K562 (cell line): ENCODE measurements around the gene SLC38A8. TPM values are rescaled to one million over a fixed set of nuclear protein-coding genes. Genes with fewer than 3 reads are reported as not detected.

Experiments
- ATAC-seq: fragments of 200-7000 bp; cut with Tn5 transposase; 3 replicates; pipeline ENCODE4 v1.9.1; 2020; ENCODE audit warnings: moderate library complexity
- BruUV-seq: library from RNA; stranded (reverse); fragments of 400-500 nt; replicated peaks from 2 replicates; lab custom pipeline; 2021; lab: Mats Ljungman, UMichigan
- CTCF ChIA-PET: fragments of 300-600 bp; formaldehyde crosslinking; extraction: SDS; loops from one replicate; lab custom pipeline; 2021; ENCODE audit warnings: low intra/inter-chr PET ratio; lab: Yijun Ruan, JAX
- POLR2A ChIA-PET: fragments of 300-600, 350-650 bp; sonication (Branson Sonifier 250); formaldehyde crosslinking; extraction: SDS; loops from one replicate; lab custom pipeline; 2021; ENCODE audit warnings: antibody characterized with exemption, inconsistent platforms; lab: Yijun Ruan, JAX
- DNase-seq, 4 experiments: peaks; one replicate each; pipeline versions ENCODE4 v3.0.0 to v3.0.0-alpha.2; 2011 to 2018; ENCODE audit warnings: low spot score in 3 of 4, mixed read lengths in 3 of 4; ENCODE audit errors: extremely low read depth in 1 of 4
- FAIRE-seq: peaks from 2 replicates; lab custom pipeline; 2011; peaks lifted over from hg19 to GRCh38; lab: Jason Lieb, UNC
- H2AFZ ChIP-seq: 2 replicates; pipeline ENCODE4 v1.6.0; 2011; ENCODE audit warnings: low read depth, low read length, control low read depth, inconsistent platforms
- H3K27ac ChIP-seq: fragments of 200-600 bp; 3 replicates; pipeline ENCODE4 v1.8.0; 2011; ENCODE audit warnings: low read depth, mild to moderate bottlenecking, control low read depth, inconsistent platforms, low read length, moderate library complexity, mixed read lengths; ENCODE audit errors: extremely low read depth
- H3K27me3 ChIP-seq, 2 experiments: fragments of 300-600 bp in 1 of 2; 2 replicates in 1 of 2; 3 replicates in 1 of 2; pipeline versions ENCODE4 v1.6.0 to v1.8.0; 2011; ENCODE audit warnings: inconsistent platforms in 2 of 2, low read length in 2 of 2, mild to moderate bottlenecking in 1 of 2, mixed read lengths in 1 of 2, moderate library complexity in 1 of 2; ENCODE audit not compliant: control insufficient read depth in 2 of 2, insufficient read depth in 2 of 2
- H3K36me3 ChIP-seq: fragments of 300-600 bp; 3 replicates; pipeline ENCODE4 v1.8.0; 2011; ENCODE audit warnings: mild to moderate bottlenecking, low read length, inconsistent platforms; ENCODE audit not compliant: control insufficient read depth, insufficient read depth
- H3K4me1 ChIP-seq, 2 experiments: fragments of 200-600 bp in 1 of 2; replicated peaks in 1 of 2; 2 replicates in 1 of 2; 3 replicates in 1 of 2; pipeline versions ENCODE4 v1.5.1 to v1.8.0; 2011; ENCODE audit warnings: inconsistent platforms in 2 of 2, low read length in 2 of 2, mild to moderate bottlenecking in 1 of 2, mixed read lengths in 1 of 2, moderate library complexity in 1 of 2; ENCODE audit not compliant: control insufficient read depth in 2 of 2, insufficient read depth in 2 of 2
- H3K4me2 ChIP-seq: 2 replicates; pipeline ENCODE4 v1.6.1; 2011; ENCODE audit warnings: low read length, control low read depth, inconsistent platforms, mixed read lengths; ENCODE audit not compliant: insufficient read depth
- H3K4me3 ChIP-seq: fragments of 200-600 bp; sonication (generic), shearing (Covaris generic); 2 replicates; pipeline ENCODE4 v1.5.1; 2016; ENCODE audit warnings: control low read depth, inconsistent platforms
- H3K79me2 ChIP-seq: fragments of 200-600 bp; 3 replicates; pipeline ENCODE4 v1.8.0; 2011; ENCODE audit warnings: low read length, inconsistent platforms; ENCODE audit not compliant: control insufficient read depth, insufficient read depth
- H3K9ac ChIP-seq, 2 experiments: 2 replicates each; pipeline versions ENCODE4 v1.6.0 to v1.6.1; 2011; ENCODE audit warnings: low read depth in 2 of 2, low read length in 2 of 2, control low read depth in 1 of 2, inconsistent platforms in 1 of 2, mild to moderate bottlenecking in 1 of 2, mixed read lengths in 1 of 2; ENCODE audit not compliant: insufficient read depth in 1 of 2
- H3K9me1 ChIP-seq: one replicate; pipeline ENCODE4 v1.6.0; 2011; ENCODE audit warnings: inconsistent platforms, mild to moderate bottlenecking, low read length, moderate library complexity; ENCODE audit not compliant: control insufficient read depth, insufficient read depth
- H3K9me3 ChIP-seq: replicated peaks from 2 replicates; pipeline ENCODE4 v1.5.1; 2011; ENCODE audit warnings: low read depth, low read length, inconsistent platforms; ENCODE audit not compliant: control insufficient read depth, insufficient read depth
- H4K20me1 ChIP-seq: replicated peaks from 2 replicates; pipeline ENCODE4 v1.6.1; 2011; ENCODE audit warnings: low read length, inconsistent platforms, mixed read lengths; ENCODE audit not compliant: control insufficient read depth, insufficient read depth
- BRCA1 ChIP-seq, 2 experiments: fragments of 450-650 bp in 1 of 2; sonication (generic) in 1 of 2; formaldehyde crosslinking in 1 of 2; IDR thresholded peaks; 2 replicates each; pipeline versions ENCODE4 v1.5.0 to v1.6.1; 2017 to 2020; ENCODE audit warnings: mild to moderate bottlenecking in 1 of 2, missing genetic modification reagents in 1 of 2
- FOSL1 ChIP-seq: fragments of 200-800 bp; sonication (Bioruptor generic); conservative IDR thresholded peaks from 2 replicates; pipeline ENCODE4 v1.6.1; 2016; ENCODE audit warnings: missing genetic modification characterization, missing compliant biosample characterization
- HMG20B ChIP-seq: fragments of 250-450 bp; sonication (Bioruptor Pico); IDR thresholded peaks from 2 replicates; pipeline ENCODE4 v1.5.0; 2021; ENCODE audit warnings: mild to moderate bottlenecking
- L3MBTL2 ChIP-seq: fragments of 450-650 bp; IDR thresholded peaks from 2 replicates; pipeline ENCODE4 v1.6.1; 2016; ENCODE audit warnings: mild to moderate bottlenecking, moderate library complexity
- PBX2 ChIP-seq, 2 experiments: IDR thresholded peaks in 1 of 2; conservative IDR thresholded peaks in 1 of 2; 2 replicates each; pipeline ENCODE4 v1.6.1; 2016; ENCODE audit warnings: low read depth in 2 of 2, mild to moderate bottlenecking in 1 of 2, missing compliant biosample characterization in 1 of 2, missing genetic modification characterization in 1 of 2, moderate library complexity in 1 of 2
- ZBTB33 ChIP-seq: sonication (generic); formaldehyde crosslinking; IDR thresholded peaks from 2 replicates; pipeline ENCODE4 v1.8.1; 2023; ENCODE audit warnings: mild to moderate bottlenecking, missing genetic modification reagents
- ZEB2 ChIP-seq: fragments of 450-650 bp; IDR thresholded peaks from 2 replicates; pipeline ENCODE4 v1.6.1; 2016
- ZNF24 ChIP-seq: fragments of 450-650 bp; IDR thresholded peaks from 2 replicates; pipeline ENCODE4 v1.6.1; 2016
- ZNF253 ChIP-seq: fragments of 250-450 bp; sonication (Bioruptor Pico); conservative IDR thresholded peaks from 2 replicates; pipeline ENCODE4 v1.6.1; 2021; ENCODE audit warnings: mild to moderate bottlenecking
- WGBS: fragments of 100-300 bp; shearing (Covaris generic); methylation state at CpG from one replicate; pipeline ENCODE4 v1.1.6; 2016; ENCODE audit warnings: low coverage, mixed read lengths; ENCODE audit not compliant: insufficient coverage; ENCODE audit errors: missing lambda C conversion rate; 5-methylcytosine and 5-hydroxymethylcytosine counted together
- in situ Hi-C: fragments of 300-500 bp; cut with MboI; formaldehyde crosslinking; loops from 4 replicates; pipeline ENCODE4 v1.15.0; 2018; ENCODE audit warnings: inconsistent platforms, mixed read lengths
- intact Hi-C: fragments of 100-400 bp; cut with micrococcal nuclease; formaldehyde crosslinking; loops from 2 replicates; pipeline ENCODE4 v1.14.2; 2022
- polyA plus RNA-seq, 8 experiments: library from polyadenylated mRNA; depleted of rRNA in 4 of 8; stranded (reverse) in 5 of 8; unstranded in 3 of 8; fragments of >200 nt; fragmentation: Nextera tagmentation in 2 of 8; fragmentation: Illumina TruSeq in 1 of 8; extraction: Ambion mirVana in 2 of 8; extraction: Trizol in 1 of 8; gene quantifications; 2 replicates each; pipeline versions ENCODE4 v1.2.1 to v1.2.3, GENCODE V29; 2011 to 2014; ENCODE audit warnings: inconsistent platforms in 1 of 8, missing spikeins in 1 of 8
- total RNA-seq, 7 experiments: library from RNA; depleted of rRNA in 6 of 7; stranded (reverse); fragments of >200 nt in 6 of 7; fragmentation: Illumina TruSeq in 2 of 7; extraction: Trizol in 2 of 7; gene quantifications; 2 replicates each; pipeline versions ENCODE4 v1.2.1 to v1.2.3, GENCODE V29; 2011 to 2021; ENCODE audit warnings: low replicate concordance in 1 of 7
- TF ChIP-seq, protein P1 (sequence below): sonication (generic); formaldehyde crosslinking; IDR thresholded peaks from 2 replicates; pipeline ENCODE4 v1.8.0; 2023; ENCODE audit warnings: missing genetic modification reagents, mild to moderate bottlenecking, borderline replicate concordance
- TF ChIP-seq, protein P2 (sequence below): sonication (generic); formaldehyde crosslinking; IDR thresholded peaks from 2 replicates; pipeline ENCODE4 v1.8.0; 2022; ENCODE audit warnings: mild to moderate bottlenecking, low read depth, missing genetic modification reagents

The SLC38A8 gene
- total and polyA plus RNA-seq, 9 of the 15 experiments (the other 6 are each of a cell fraction or from before 2014, with no cell fraction given) = 0.28 TPM; not detected in 8

DNA sequence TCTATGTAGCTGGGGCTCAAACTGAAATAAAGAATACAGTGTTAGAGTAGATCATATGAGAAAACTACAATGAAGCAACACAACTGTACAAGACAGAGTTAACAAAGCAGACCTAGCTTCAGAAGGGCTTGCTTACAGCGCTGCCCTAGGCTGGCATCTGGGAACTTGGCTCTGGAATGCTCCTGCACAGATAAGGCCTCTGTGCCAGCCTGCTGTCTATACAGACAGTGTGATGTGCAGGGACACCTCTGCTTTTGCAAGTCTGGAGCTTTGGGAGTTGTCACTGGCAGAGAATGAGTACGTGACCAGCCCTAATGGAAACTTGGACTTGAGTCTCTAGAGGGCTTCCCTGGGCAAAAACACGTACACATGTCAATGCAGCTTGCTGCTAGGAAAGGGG lies 32.1 kb upstream of the SLC38A8 start:
- DNase-seq = no peak
- no peak for FAIRE-seq
- 100% methylated on average over 3 of the region's 3 CpGs for WGBS
- no peaks in the 10 kb centered on the region for H3K27me3 ChIP-seq
- H2AFZ ChIP-seq = no peak overlapping the region
- intact Hi-C loops = no loop called here
- H3K9ac ChIP-seq = no peak overlapping the region
- no peaks in the 10 kb centered on the region for H3K79me2 ChIP-seq
- ChIA-PET POLR2A (interaction anchor here (0.9 kb wide), 1 partner anchor 128 kb away, joined by 3 read pairs; no protein-coding TSS in a partner anchor), CTCF (no interaction called here)
- no peaks in the 10 kb centered on the region for H3K9me1 ChIP-seq
- H3K4me3 ChIP-seq = no peak overlapping the region
- peaks cover 82% of the 10 kb centered on the region for H3K36me3 ChIP-seq
- in situ Hi-C loops = no loop called here
- no peaks in the 10 kb centered on the region for H3K4me1 ChIP-seq
- ATAC-seq = no peak
- no peak overlapping the region for H3K27ac ChIP-seq
- no TSS peak for BruUV-seq
- no peak overlapping the region for H3K4me2 ChIP-seq
- no peaks in the 10 kb centered on the region for H3K9me3 ChIP-seq
- no peaks in the 10 kb centered on the region for H4K20me1 ChIP-seq
- no peak for TF ChIP-seq PBX2 (CRISPR knock-in tag; IDR thresholded peaks at IDR 0.05; ENCODE audit: low read depth)
- TF ChIP-seq PBX2 (tag; conservative IDR thresholded peaks at IDR 0.05; ENCODE audit: low read depth) = no peak
- no peak for TF ChIP-seq FOSL1
- no peak for TF ChIP-seq HMG20B (CRISPR knock-in tag)
- TF ChIP-seq BRCA1 (IDR thresholded peaks at IDR 0.05) = no peak
- TF ChIP-seq BRCA1 (CRISPR knock-in tag; IDR thresholded peaks at IDR 0.05) = no peak
- no peak for TF ChIP-seq ZNF253 (CRISPR knock-in tag)
- TF ChIP-seq, protein P1, sequence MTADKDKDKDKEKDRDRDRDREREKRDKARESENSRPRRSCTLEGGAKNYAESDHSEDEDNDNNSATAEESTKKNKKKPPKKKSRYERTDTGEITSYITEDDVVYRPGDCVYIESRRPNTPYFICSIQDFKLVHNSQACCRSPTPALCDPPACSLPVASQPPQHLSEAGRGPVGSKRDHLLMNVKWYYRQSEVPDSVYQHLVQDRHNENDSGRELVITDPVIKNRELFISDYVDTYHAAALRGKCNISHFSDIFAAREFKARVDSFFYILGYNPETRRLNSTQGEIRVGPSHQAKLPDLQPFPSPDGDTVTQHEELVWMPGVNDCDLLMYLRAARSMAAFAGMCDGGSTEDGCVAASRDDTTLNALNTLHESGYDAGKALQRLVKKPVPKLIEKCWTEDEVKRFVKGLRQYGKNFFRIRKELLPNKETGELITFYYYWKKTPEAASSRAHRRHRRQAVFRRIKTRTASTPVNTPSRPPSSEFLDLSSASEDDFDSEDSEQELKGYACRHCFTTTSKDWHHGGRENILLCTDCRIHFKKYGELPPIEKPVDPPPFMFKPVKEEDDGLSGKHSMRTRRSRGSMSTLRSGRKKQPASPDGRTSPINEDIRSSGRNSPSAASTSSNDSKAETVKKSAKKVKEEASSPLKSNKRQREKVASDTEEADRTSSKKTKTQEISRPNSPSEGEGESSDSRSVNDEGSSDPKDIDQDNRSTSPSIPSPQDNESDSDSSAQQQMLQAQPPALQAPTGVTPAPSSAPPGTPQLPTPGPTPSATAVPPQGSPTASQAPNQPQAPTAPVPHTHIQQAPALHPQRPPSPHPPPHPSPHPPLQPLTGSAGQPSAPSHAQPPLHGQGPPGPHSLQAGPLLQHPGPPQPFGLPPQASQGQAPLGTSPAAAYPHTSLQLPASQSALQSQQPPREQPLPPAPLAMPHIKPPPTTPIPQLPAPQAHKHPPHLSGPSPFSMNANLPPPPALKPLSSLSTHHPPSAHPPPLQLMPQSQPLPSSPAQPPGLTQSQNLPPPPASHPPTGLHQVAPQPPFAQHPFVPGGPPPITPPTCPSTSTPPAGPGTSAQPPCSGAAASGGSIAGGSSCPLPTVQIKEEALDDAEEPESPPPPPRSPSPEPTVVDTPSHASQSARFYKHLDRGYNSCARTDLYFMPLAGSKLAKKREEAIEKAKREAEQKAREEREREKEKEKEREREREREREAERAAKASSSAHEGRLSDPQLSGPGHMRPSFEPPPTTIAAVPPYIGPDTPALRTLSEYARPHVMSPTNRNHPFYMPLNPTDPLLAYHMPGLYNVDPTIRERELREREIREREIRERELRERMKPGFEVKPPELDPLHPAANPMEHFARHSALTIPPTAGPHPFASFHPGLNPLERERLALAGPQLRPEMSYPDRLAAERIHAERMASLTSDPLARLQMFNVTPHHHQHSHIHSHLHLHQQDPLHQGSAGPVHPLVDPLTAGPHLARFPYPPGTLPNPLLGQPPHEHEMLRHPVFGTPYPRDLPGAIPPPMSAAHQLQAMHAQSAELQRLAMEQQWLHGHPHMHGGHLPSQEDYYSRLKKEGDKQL (CRISPR knock-in tag) = no peak
- no peak for TF ChIP-seq L3MBTL2
- TF ChIP-seq, protein P2, sequence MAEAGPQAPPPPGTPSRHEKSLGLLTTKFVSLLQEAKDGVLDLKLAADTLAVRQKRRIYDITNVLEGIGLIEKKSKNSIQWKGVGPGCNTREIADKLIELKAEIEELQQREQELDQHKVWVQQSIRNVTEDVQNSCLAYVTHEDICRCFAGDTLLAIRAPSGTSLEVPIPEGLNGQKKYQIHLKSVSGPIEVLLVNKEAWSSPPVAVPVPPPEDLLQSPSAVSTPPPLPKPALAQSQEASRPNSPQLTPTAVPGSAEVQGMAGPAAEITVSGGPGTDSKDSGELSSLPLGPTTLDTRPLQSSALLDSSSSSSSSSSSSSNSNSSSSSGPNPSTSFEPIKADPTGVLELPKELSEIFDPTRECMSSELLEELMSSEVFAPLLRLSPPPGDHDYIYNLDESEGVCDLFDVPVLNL (CRISPR knock-in tag) = no peak
- TF ChIP-seq ZNF24 = no peak
- TF ChIP-seq ZEB2 = no peak
- TF ChIP-seq ZBTB33 (CRISPR knock-in tag) = no peak
